Erythroblast (primary cell): ENCODE data around the gene TBCEL.

Experiments used
- GATA1 ChIP-seq: IDR thresholded peaks from 2 replicates; pipeline ENCODE4 v1.6.1; 2011; ENCODE audit warnings: low read depth, mild to moderate bottlenecking, control low read depth, low read length, moderate library complexity
- POLR2A ChIP-seq: IDR thresholded peaks from 2 replicates; pipeline ENCODE4 v1.6.1; 2011; ENCODE audit warnings: mild to moderate bottlenecking, low read length

- TF ChIP-seq POLR2A: no peak
- no peak for TF ChIP-seq GATA1
These were observed 110.9 kb downstream of the TBCEL start for GRCh38 chr11:121134741-121135312.
